IMR-90 (cell line): ENCODE results near the gene BIRC5. TPM values are rescaled to one million over a fixed set of nuclear protein-coding genes. Genes with fewer than 3 reads are reported as not detected.
"Not testable (repeated sequence)": the region's sequence is repeated elsewhere in the genome, so short reads cannot be mapped to it uniquely, and the experiment has no call there.

Experiments used
- ATAC-seq: fragments of 200-7000 bp; cut with Tn5 transposase; 2 replicates; pipeline ENCODE4 v1.9.1; 2020; ENCODE audit warnings: low read depth, mild to moderate bottlenecking, moderate library complexity
- BruUV-seq: library from RNA; stranded (reverse); fragments of 400-500 nt; replicated peaks from 2 replicates; lab custom pipeline; 2021; lab: Mats Ljungman, UMichigan
- CTCF ChIA-PET: fragments of 300-600 bp; formaldehyde crosslinking; extraction: SDS; loops from one replicate; lab custom pipeline; 2021; ENCODE audit warnings: antibody characterized with exemption; lab: Yijun Ruan, JAX
- POLR2A ChIA-PET: fragments of 300-600 bp; sonication (Branson Sonifier 250); formaldehyde crosslinking; loops from one replicate; lab custom pipeline; 2022; ENCODE audit warnings: antibody characterized with exemption; ENCODE audit not compliant: unreplicated experiment; lab: Charles Lee
- DNase-seq: peaks from one replicate; pipeline ENCODE4 v3.0.0; 2013
- H2AFZ ChIP-seq: replicated peaks from 2 replicates; pipeline ENCODE3; 2013; ENCODE audit warnings: low read length, mild to moderate bottlenecking; ENCODE audit not compliant: poor library complexity
- H2AK5ac ChIP-seq: 2 replicates; pipeline ENCODE4 v1.6.1; 2013; ENCODE audit warnings: low read depth, low read length, inconsistent platforms
- H2AK9ac ChIP-seq: replicated peaks from 2 replicates; pipeline ENCODE3; 2013; ENCODE audit warnings: mild to moderate bottlenecking, low read depth, low read length, moderate library complexity; ENCODE audit not compliant: poor library complexity
- H2BK120ac ChIP-seq: 2 replicates; pipeline ENCODE4 v1.6.1; 2013; ENCODE audit warnings: low read depth, low read length, inconsistent platforms
- H2BK15ac ChIP-seq: 3 replicates; pipeline ENCODE4 v1.6.1; 2013; ENCODE audit warnings: low read depth, low read length, inconsistent platforms
- H2BK20ac ChIP-seq: 2 replicates; pipeline ENCODE4 v1.6.1; 2013; ENCODE audit warnings: low read depth, mild to moderate bottlenecking, inconsistent platforms, low read length, moderate library complexity
- H2BK5ac ChIP-seq: 2 replicates; pipeline ENCODE4 v1.6.1; 2013; ENCODE audit warnings: mild to moderate bottlenecking, low read depth, low read length, inconsistent platforms; ENCODE audit not compliant: poor library complexity, severe bottlenecking
- H3K14ac ChIP-seq: replicated peaks from 2 replicates; pipeline ENCODE4 v1.6.1; 2013; ENCODE audit warnings: low read depth, low read length, inconsistent platforms
- H3K18ac ChIP-seq: 2 replicates; pipeline ENCODE4 v1.6.1; 2013; ENCODE audit warnings: low read depth, low read length, control low read depth
- H3K23ac ChIP-seq: 2 replicates; pipeline ENCODE4 v1.6.1; 2013; ENCODE audit warnings: low read depth, low read length, inconsistent platforms
- H3K27ac ChIP-seq: 2 replicates; pipeline ENCODE4 v1.5.1; 2013; ENCODE audit warnings: mild to moderate bottlenecking, control low read depth, low read length; ENCODE audit not compliant: insufficient read depth
- H3K27me3 ChIP-seq: 2 replicates; pipeline ENCODE4 v1.6.1; 2013; ENCODE audit warnings: low read length; ENCODE audit not compliant: control insufficient read depth, insufficient read depth
- H3K36me3 ChIP-seq: 2 replicates; pipeline ENCODE4 v1.6.1; 2013; ENCODE audit warnings: low read length, mixed read lengths; ENCODE audit not compliant: control insufficient read depth, insufficient read depth
- H3K4ac ChIP-seq: 2 replicates; pipeline ENCODE4 v1.6.1; 2013; ENCODE audit warnings: low read depth, low read length, inconsistent platforms
- H3K4me1 ChIP-seq: 2 replicates; pipeline ENCODE4 v1.6.1; 2013; ENCODE audit warnings: low read length, mixed read lengths; ENCODE audit not compliant: control insufficient read depth, insufficient read depth
- H3K4me2 ChIP-seq: 2 replicates; pipeline ENCODE4 v1.6.1; 2013; ENCODE audit warnings: low read depth, mild to moderate bottlenecking, control low read depth, low read length, moderate library complexity
- H3K4me3 ChIP-seq: 2 replicates; pipeline ENCODE4 v1.5.1; 2013; ENCODE audit warnings: low read depth, mild to moderate bottlenecking, control low read depth, low read length, moderate library complexity; ENCODE audit not compliant: insufficient read depth
- H3K56ac ChIP-seq: 2 replicates; pipeline ENCODE4 v1.6.1; 2013; ENCODE audit warnings: low read length, inconsistent platforms; ENCODE audit not compliant: insufficient read depth; ENCODE audit errors: extremely low read depth
- H3K79me1 ChIP-seq, 2 experiments: 2 replicates each; pipeline ENCODE4 v1.6.1; 2013; ENCODE audit warnings: low read length in 2 of 2, inconsistent platforms in 1 of 2, low read depth in 1 of 2
- H3K9ac ChIP-seq: 2 replicates; pipeline ENCODE4 v1.6.1; 2013; ENCODE audit warnings: low read depth, low read length, control low read depth
- H3K9me1 ChIP-seq: 2 replicates; pipeline ENCODE4 v1.6.1; 2013; ENCODE audit warnings: low read length, inconsistent platforms; ENCODE audit not compliant: insufficient read depth
- H3K9me3 ChIP-seq: 2 replicates; pipeline ENCODE4 v1.6.1; 2013; ENCODE audit warnings: low read length; ENCODE audit not compliant: control insufficient read depth, insufficient read depth
- H4K20me1 ChIP-seq: 2 replicates; pipeline ENCODE4 v1.6.1; 2013; ENCODE audit warnings: low read length, inconsistent platforms; ENCODE audit not compliant: insufficient read depth
- H4K5ac ChIP-seq: 2 replicates; pipeline ENCODE4 v1.6.1; 2013; ENCODE audit warnings: mild to moderate bottlenecking, low read depth, low read length, control low read depth
- H4K8ac ChIP-seq, 2 experiments: 2 replicates each; pipeline ENCODE4 v1.6.1; 2013; ENCODE audit warnings: low read depth in 2 of 2, low read length in 2 of 2, control low read depth in 1 of 2, inconsistent platforms in 1 of 2
- H4K91ac ChIP-seq: 2 replicates; pipeline ENCODE4 v1.6.1; 2013; ENCODE audit warnings: low read depth, low read length, inconsistent platforms; ENCODE audit not compliant: insufficient read depth
- WGBS, 2 experiments: methylation state at CpG; one replicate each; pipeline versions ENCODE4 v1.1.5 to v1.1.7; 2013; ENCODE audit warnings: missing lambda C conversion rate in 2 of 2; ENCODE audit not compliant: insufficient read length in 1 of 2; ENCODE audit errors: extremely low coverage in 2 of 2; 5-methylcytosine and 5-hydroxymethylcytosine counted together
- dilution Hi-C: fragments of 300-500 bp; cut with HindIII; formaldehyde crosslinking; loops from one replicate; pipeline ENCODE4 v1.14.3; 2018; ENCODE audit warnings: low sequenced_read_pairs; ENCODE audit not compliant: unreplicated experiment
- in situ Hi-C: fragments of 300-500 bp; cut with MboI; formaldehyde crosslinking; loops from 3 replicates; pipeline ENCODE4 v1.14.3; 2019; ENCODE audit warnings: low sequenced_read_pairs, inconsistent platforms, mixed read lengths
- intact Hi-C: fragments of 100-400 bp; cut with micrococcal nuclease; formaldehyde crosslinking; loops from 2 replicates; pipeline ENCODE4 v1.10.0; 2022
- polyA plus RNA-seq, 3 experiments: library from polyadenylated mRNA; depleted of rRNA; stranded (reverse); fragments of >200 nt; gene quantifications; 2 replicates each; pipeline ENCODE4 v1.2.3, GENCODE V29; 2012; ENCODE audit warnings: low replicate concordance in 1 of 3
- total RNA-seq: library from RNA; depleted of rRNA; stranded (reverse); fragments of >200 nt; gene quantifications from 2 replicates; pipeline ENCODE4 v1.2.3, GENCODE V29; 2012

Gene BIRC5
- total and polyA plus RNA-seq, 2 of the 4 experiments (the other 2 are of a cell fraction): 16.6 to 52.7 TPM

GRCh38 chr17:78171591-78172248 is 42.3 kb upstream of the BIRC5 start:
- H3K9me3 ChIP-seq, H4K8ac ChIP-seq, ATAC-seq, H3K9ac ChIP-seq, H3K36me3 ChIP-seq, H3K23ac ChIP-seq, H2AK5ac ChIP-seq, H3K27ac ChIP-seq, H3K27me3 ChIP-seq, H2BK120ac ChIP-seq, H3K14ac ChIP-seq, H4K20me1 ChIP-seq, H3K4ac ChIP-seq, H3K9me1 ChIP-seq, H3K4me3 ChIP-seq, H4K91ac ChIP-seq, H3K56ac ChIP-seq, H2BK20ac ChIP-seq, intact Hi-C loops, in situ Hi-C loops, H4K5ac ChIP-seq, H2BK5ac ChIP-seq, POLR2A ChIA-PET, H2BK15ac ChIP-seq, H3K4me2 ChIP-seq, CTCF ChIA-PET, DNase-seq, H3K18ac ChIP-seq, dilution Hi-C loops, H2AFZ ChIP-seq: not testable (repeated sequence)
- TSS peak; percentile 78 for BruUV-seq
- WGBS, 2 experiments: 90% methylated on average over 8 of the region's 19 CpGs; no CpG with 5 or more reads in 1 of the 2 experiments
- Histone ChIP-seq H2AK9ac (peak overlapping the region; percentile 72), H3K79me1 (peaks cover 0 to 30% of the 10 kb centered on the region in 2 experiments; a peak in 2 of 4 replicates), H3K4me1 (peaks cover 13% of the 10 kb centered on the region)
